GM18526 (cell line): Measurements from ENCODE around the gene RNF19B.

Experiments used
- POLR2A ChIP-seq: IDR thresholded peaks from 3 replicates; pipeline ENCODE4 v1.6.1; 2011; ENCODE audit not compliant: insufficient read length; ENCODE audit errors: extremely low read depth

Gene RNF19B

GRCh38 chr1:32964461-32965250, at the start of gene RNF19B:
TSS of gene RNF19B (minus strand) at chr1:32964809. CDS start at chr1:32964685, 124 bp downstream.
- peak; percentile 98 for TF ChIP-seq POLR2A

GRCh38 chr1:33013791-33014190, 49.2 kb upstream of the RNF19B start:
- TF ChIP-seq POLR2A = no peak

GRCh38 chr1:33012165-33012564, 47.6 kb upstream of the RNF19B start:
- no peak for TF ChIP-seq POLR2A

DNA sequence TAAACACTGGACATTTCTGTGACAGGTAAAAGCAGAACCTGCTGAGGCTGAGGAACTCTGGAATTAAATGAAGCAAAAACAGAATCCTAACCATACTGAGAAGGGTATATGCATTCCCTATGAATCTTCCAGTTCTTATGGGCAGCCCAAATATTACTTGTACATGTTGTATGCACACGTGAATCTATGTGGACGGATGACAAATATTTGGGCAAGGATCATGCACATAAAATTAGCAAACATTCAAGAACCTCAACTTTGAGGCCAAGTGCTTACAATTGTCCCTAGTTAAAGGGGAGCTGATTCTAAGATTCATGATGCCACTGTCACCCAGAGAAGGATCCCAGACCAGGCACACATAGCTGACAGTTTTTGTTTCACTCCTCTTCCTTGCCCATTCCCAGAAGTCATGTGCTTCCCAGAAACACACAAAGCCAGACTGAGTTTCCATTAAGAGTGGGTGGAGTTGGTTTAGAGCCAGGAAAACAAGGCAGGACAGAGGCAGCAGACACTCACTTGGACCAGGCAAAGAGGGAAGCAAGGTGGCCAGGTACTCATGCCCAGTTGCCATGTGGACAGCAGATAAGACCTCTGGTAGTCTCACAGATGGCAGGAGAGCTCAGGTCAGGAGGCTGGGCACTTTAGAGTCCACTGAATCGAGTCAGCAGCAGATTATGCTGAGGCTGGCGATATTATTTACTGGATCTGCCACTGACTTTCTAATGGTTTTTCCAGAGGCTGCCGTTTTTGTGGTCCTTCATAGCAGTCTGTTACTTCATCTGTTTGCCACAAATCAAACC, 46.5 kb upstream of the RNF19B start:
- TF ChIP-seq POLR2A = no peak

GRCh38 chr1:33009561-33009960, 45.0 kb upstream of the RNF19B start:
- TF ChIP-seq POLR2A = no peak

DNA sequence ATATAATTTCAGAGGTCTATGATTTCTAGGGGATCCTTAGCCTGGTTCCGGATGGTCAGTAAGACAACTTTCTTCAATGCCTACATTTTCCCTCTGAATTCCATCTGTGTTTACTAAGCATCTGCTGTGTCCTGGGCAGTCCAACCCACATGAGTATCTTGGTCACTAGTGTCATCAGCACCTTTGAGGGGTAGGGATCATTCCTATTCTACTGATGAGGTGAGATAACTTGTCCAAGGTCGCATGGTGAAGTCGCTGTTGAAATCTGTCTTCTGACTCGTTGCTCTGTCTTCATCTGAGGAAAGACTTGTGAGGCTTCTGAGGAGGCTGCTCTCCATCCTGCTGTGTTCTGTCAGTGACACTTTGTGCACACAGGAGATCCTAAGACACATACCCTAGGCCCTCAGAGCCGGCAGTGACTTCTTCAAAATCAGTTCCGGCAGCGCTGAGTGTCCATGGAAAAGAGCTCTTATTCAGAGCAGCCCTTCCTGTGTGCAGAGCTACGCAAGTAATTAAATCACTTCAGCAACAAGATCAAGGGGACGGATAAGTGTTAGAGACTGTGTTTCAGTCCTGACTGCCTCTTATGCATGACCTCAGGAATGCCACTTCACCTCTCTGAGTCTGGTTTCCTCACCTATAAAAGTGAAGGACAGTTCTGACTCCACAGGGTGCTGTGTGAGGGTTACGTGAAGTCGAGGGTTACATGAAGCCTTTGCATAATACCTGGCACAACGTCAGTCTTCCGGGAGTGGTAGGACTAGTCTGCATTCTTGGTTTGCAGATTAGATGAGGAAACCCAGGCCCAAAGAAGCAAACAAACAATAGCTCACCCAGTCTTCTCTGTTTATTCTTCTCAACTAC, 43.7 kb upstream of the RNF19B start:
- TF ChIP-seq POLR2A = no peak

GRCh38 chr1:33007190-33008050, 42.8 kb upstream of the RNF19B start:
- no peak for TF ChIP-seq POLR2A

- TF ChIP-seq POLR2A = no peak
Measured at GRCh38 chr1:33005838-33006421, 41.3 kb upstream of the RNF19B start.

GRCh38 chr1:33005117-33005837, 40.7 kb upstream of the RNF19B start:
- no peak for TF ChIP-seq POLR2A

- no peak for TF ChIP-seq POLR2A
Measured at GRCh38 chr1:33004613-33005012, 40.0 kb upstream of the RNF19B start.

GRCh38 chr1:33003657-33004056, 39.0 kb upstream of the RNF19B start:
- no peak for TF ChIP-seq POLR2A

- TF ChIP-seq POLR2A = no peak
Measured at GRCh38 chr1:33002006-33002405, 37.4 kb upstream of the RNF19B start.

DNA sequence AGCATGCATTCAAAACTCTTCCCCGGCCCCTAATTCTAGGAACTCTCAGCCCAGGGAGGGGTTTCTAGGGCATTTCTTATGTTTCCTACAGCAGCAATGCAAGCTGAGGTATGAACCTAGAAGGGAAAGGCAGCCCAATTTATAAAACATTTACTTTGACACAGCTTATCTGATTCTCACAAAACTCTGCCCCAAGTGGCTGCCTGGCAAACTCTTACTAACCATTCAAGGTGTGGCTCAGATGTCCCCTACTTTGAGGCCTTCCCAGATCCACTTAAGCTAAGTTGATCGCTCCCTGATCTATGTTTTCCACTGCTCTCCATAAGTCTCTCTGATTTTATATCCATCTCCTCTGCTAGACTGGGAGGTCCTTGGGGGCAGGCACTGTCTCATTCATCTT, 36.7 kb upstream of the RNF19B start:
- no peak for TF ChIP-seq POLR2A
